Measurements from ENCODE around the gene CARD11.
"Not testable (repeated sequence)": the region's sequence is repeated elsewhere in the genome, so short reads cannot be mapped to it uniquely, and the experiment has no call there.

CARD11 gene

DNA sequence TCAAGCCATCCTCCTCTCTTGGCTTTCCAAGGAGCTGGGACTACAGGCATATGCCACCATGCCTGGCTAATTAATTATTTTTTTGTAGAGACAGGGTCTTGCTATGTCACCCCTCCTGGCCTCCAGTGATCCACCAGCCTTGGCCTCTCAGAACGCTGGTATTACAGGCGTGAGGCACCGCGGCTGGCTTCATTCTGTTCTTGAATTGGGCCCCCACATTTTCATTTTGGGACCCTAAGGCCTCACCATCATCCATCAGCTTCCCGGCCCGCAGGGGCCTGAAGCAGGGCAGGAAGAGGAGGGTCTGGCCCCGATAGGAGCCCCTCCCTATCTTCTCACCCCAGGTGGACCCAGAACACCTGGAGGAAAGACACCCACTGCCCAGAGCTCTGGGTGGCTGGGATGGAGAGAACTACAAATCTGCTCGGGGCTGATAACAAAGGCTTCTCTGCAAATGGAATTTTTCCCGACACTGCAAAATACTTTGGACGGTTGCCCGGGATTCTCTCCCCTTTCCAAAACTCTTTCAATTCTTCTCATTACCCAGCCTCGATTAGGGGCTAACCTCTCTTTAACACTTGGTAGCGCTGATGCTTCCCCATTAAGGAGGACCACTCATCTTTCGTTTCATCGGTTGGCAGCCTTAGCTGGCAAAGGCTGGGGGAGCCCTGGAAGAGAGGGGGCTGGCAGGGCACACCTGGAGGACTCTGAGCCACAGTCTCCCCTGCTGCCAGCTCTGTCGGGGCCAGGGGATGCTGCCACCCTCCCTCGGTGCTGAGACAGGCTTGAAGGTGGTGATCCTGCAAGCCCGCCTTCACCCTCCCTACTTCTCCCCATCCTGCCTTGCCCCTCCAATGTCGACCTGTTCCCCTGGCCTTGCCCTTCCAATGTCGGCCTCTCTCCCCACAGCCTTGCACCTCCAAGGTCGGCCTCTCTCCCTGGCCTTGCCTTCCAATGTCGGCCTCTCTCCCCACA lies 118.5 kb downstream of the CARD11 start:
- no peak for DNase-seq (ENCODE audit: low spot score)

DNA sequence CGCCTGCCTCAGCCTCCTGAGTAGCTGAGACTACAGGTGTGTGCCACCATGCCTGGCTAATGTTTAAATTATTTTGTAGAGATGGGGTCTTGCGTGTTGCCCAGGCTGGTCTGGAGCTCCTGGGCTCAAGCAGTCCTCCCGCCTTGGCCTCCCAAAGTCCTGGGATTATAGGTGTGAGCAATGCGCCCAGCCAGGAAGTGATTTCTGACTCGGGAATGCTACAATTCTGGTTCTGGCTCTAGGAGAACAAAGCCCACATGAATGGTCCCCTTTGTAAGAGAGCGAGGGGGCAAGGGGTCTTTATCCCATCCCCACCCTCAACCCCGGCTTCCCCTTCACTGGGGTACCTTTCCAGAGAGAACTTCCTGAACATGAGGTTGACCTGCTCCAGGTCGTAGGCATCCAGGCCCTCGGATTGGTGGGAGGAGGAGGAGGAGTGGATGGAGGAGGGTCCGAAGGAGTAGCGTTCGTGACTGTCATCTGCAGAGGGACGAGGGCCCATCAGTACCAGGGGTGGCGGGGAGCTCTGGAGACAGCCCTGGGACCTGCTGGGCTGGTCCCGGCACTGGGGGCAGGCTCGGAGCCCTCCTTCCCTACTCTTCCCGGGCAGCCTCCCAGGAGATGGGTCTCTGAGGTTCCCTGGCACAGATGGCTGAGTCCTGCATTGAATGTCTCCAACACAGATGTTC lies 119.6 kb downstream of the CARD11 start:
- no peak for DNase-seq (ENCODE audit: low spot score)

DNA sequence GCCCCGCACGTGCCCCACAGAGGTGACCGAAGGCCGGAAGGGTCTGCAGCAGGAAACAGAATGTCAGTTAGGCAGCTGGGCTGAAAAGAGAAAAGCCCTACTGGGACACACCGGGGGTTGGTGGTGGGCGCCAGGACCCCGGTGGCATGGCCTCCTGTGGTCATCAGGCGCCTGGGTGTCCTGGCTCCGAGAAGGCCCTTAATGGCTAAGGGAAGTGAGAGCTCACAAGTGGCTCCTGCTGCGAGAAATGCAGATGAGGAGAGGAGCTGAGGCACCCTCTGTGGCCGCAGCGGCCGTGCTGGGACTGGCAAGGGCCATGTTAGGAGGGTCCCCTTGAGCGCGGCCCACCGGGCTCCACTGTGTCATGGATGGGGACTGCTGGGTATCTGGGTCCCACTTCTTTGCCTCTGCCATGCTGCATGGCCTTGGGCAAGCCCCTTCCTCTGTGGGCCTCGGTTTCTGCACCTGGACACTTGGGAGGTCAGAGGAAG lies 120.3 kb downstream of the CARD11 start:
- no peak for DNase-seq (ENCODE audit: low spot score)

DNA sequence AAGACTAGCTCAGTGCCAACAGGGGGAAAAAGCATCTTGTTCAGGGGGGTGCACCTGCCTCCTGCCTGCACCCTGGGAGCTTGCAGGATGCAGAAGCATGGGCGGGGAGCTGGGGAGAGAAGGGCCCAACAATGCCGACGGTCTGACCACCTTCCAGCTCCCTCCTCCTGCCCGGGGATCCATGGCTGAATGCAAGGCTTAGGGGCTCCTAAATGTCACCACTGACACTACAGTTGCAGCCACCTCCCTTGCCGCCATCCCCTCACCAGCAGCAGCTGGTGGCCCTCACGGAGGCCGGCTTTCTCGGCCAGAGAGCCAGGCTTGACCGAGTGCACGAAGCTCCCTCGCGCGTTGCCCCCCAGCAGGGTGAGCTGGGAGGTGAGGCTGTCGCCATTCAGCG lies 120.8 kb downstream of the CARD11 start:
- no peak for DNase-seq (ENCODE audit: low spot score)

DNA sequence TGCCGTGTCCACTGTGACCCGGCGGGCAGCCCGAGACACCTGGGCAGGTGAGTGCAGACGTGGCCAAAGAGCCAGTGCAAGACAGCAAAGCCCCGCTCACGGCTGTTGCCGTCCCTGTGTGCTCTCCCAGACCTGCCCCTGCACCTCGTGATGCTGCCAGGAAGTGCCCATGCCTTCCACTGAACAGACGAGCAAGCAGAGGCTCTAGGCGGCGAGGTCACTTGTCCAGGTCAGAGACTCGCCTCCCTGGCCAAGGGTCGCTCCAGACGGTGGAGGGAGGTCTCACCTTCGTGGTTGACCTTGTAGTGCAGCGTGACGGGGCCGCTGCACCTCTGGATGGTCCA lies 121.3 kb downstream of the CARD11 start:
- no peak for DNase-seq (ENCODE audit: low spot score)

DNA sequence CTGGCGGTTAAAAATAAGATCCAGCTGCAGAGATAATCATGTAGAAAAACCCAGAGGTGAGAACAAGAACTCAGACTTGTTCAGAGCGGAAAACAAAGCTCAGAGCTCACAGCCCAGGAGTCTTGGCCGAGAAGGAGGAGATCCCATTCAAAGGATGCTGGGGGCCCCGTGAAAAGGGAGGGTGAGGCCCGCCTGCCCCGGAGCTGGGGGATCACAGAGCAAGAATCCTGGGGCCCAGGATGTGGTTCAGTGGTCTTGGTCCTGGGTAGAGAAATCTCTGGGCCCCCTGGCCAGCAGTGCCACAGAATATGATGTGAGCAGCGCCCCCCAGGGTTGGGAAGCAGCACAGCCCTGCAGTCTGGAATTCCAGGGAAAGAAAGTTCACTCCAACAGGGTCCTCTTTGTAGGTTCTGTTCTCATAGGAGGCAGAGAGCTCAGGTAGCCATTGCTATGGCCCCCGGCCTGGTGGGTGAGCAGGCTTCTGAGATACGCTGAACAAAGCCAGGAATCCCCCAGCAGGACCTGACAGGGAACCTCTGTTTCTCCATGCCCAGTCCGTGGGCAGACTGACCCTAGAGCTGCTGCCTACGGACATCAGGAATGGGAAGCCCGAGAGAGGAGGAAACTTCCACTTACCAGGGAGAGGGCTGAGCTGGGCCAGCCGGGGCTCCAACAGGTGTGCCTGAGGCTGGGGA lies 121.9 kb downstream of the CARD11 start:
- DNase-seq (ENCODE audit: low spot score): no peak

DNA sequence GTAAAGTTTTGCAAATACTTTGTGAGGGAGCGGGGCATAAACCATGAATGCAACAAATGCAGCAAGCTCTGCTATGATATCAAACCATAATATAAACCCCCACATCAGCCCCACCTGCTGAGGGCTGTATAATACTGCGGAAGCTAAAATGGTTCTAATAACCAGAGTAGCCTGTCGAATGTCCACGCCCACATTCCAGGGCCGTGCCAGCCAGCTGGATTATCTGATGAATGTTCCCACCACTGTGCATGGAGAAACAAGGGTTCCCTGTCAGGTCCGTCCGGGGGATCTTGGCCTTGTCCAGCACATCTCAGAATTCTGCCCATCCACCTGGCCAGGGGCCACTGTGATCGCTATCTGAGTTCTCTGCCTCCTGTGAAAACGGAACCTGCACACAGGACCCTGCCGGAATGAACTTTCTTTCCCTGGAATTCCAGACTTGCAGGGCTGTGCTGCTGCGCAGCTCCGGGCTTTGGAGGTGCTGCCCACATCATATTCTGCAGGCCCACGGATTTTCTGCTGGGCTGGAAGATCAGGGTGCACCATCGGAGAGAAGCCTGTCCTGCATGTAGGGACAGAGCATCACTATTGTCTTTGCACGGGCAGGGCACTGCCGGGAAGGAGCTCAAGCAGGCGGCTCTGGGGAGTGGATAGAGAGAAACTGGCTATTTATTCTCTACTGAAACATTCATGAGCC lies 122.6 kb downstream of the CARD11 start:
- no peak for DNase-seq (ENCODE audit: low spot score)

DNA sequence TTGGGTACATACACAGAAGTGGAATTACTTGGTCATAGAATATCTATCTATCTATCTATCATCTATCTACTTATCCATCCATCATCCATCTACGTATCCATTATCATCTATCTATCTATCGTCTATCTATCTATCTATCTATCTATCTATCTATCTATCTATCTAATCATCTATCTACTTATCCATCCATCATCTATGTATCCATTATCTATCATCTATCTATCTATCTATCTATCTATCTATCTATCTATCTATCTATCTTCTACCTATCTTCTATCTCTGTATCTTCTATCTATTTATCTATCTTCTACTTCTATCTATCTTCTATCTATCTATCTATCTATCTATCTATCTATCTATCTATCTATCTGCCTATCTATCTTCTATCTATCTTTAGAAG lies 123.2 kb downstream of the CARD11 start:
- not testable (repeated sequence) for DNase-seq (ENCODE audit: low spot score)

DNA sequence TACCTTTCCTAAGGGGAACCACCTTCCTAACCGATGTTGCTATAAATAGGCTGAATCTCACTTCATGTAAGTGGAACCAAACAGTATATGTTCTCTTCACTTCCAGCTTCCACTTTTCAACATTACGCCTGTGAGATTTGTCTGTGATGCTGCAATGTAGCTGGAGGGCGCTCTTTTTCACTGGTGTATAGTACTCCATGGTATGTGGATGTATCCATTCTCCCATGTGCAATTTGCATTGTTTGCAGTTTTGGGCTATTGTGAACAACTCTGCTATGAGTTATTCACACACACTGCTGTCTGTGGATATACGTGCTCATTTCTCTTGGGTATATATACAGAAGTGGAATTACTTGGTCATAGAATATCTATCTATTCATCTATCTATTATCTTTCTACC lies 123.6 kb downstream of the CARD11 start:
- DNase-seq (ENCODE audit: low spot score): no peak

DNA sequence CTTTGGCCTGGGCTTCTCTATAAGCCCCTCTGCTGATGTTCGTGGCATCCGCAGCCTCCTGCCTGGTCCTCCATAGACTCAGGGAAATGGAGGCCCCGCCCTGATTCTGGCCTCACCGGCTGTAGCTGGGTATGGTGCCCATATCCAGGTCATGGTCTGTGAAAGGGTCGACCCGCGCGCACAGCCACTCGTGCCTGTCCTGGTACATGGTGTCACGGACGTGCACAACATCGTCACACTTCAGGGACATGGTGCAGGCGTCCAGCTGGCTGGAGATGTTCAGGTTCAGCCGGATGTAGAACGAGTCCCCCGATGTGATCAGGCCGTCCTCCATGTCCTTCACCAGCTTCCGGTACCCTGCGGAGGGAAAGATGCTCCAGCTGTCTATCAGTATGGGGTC lies 124.4 kb downstream of the CARD11 start:
- DNase-seq (ENCODE audit: low spot score): no peak

DNA sequence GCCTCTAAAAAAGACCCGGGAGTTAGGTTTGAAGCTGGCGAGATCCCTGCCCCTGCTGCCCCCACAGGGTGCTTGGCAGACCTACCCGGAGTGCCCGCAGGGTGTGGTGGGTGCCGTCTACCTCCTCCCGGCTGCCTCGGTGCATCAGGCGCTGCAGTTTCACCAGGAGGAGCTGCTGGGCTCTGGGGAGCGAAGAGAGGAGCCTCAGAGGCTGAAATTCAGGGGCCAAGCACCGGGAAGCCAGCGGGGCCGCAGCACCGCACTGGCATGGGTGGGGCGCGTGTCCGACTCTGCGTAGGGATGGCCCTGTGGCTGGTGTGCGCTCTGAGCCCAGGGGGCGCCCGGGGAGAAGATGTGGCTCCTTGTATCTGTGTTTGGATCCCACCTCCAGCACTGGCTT lies 125.3 kb downstream of the CARD11 start:
- no peak for DNase-seq (ENCODE audit: low spot score)

DNA sequence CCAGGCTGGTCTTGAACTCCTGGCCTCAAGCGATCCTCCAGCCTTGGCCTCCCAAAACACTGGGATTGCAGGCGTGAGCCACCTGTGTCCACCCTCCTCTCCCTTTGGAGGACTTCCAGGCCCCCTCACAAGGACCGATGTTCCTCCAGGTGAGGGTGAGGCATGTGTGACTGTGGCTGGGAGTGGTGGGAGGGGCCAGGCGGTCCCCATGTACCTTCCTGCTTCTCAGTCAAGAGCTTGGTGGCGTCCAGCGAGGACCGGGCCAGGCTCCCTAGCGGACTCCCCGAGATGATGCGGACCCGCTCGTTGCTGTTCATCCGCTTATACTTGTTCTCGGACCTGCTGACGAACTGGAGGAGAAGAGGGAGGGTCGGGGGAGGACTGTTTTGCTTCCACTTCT lies 128.6 kb downstream of the CARD11 start:
- DNase-seq (ENCODE audit: low spot score): no peak

DNA sequence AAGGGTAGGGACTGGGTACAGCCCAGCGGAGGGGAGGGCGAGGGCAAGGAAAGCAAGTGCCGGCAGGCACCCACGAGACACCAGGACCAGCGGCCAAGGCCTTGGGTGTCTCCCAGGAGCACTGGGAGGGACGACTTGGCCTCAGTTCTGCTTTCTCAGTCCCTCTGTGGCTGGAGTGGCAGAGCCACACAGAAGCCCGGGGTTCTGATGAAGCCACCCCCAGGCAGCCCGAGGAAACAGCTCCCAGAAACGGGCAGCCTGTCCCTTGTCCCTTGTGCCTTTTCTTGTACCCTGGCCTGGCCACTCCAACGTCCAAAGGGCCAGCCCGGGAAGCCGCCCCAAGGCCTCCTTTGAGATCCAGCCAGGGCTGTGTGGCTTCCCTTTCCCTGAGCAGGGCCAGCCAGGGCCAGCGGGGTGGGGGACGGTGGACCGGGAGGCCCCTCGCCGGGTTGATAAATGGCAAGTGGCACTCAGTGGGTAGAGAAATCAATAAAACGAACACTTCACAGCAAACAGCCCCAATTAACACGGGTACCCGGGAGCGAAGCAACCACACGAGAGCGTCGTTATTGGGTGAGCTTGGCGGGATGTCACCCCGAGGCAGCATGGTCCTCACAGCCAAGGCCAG lies 129.8 kb downstream of the CARD11 start:
- DNase-seq (ENCODE audit: low spot score): no peak

DNA sequence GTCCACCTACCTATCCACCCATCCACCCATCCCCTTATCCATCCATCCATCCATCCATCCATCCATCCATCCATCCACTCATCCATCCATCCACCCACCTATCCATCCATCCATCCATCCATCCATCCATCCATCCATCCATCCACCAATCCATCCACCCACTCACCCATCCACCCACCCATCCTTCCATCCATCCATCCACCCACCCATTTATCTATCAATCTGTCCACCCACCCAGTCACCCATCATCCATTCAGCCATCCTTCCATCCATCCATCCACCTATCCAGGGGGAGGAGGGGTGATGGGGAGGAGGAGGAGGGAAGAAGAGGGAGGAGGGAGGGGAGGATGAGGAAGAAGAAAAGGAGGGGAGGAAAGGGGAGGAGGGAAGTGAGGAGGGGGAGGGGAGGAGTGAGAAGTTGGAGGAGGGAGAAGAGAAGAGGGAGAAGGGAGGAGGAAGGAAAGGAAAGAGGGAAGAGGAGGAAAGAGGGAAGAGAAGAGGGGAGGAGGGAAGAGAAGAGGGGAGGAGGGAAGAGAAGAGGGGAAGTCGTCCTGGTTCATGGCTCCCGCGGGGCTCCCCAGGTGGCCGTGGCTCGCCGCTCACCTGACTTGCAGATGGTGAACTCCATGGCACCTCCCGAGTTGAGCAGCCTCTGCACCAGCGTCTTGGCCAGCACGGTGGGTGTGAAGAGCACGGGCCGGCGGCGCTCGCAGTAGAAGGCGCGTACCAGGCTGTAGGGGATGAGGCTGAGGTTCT lies 130.8 kb downstream of the CARD11 start:
- no peak for DNase-seq (ENCODE audit: low spot score)

DNA sequence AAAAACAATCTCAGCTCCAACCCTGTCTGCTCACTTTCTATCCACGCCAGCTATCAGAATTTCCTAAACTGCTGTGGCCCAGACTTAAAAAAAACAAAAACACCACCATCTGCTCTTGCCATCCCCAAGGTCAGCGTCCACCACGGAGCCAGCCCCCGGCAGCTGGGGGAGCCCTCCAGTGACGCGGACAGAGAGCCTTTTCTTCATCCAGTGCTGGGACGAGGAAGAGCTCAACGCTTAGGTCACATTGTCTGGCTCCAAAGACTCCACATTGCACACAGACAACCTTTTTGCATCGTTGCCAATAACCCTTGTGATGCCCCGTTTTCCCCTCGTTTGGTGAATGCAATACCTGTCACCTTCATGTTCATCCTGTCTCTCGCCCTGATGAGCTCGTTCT lies 132.2 kb downstream of the CARD11 start:
- DNase-seq (ENCODE audit: low spot score): no peak

DNA sequence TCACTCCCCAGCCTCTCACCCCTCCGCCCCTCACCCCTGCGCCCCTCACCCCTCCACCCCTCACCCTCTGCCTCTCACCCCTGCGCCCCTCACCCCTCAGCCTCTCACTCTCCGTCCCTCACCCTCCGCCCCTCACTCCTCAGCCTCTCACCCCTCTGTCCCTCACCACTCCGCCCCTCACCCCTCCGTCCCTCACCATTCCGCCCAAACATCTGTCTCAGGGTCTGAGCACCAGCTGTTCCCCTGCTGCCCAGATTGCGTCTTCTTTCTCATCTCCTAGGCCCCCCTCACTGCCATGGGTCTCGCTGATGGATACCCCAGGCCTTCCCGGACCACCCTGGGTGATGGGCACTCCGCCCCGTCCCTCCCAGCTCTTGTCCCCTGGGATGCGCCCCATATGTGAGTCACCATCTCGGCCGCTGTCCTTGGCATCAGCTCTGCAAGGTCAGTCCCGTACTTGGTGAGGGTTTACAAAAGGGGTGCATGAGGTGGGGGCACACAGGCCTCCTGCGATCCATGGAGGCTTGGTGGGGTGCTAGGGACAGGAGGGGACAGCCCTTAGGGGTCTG lies 134.1 kb downstream of the CARD11 start:
- no peak for DNase-seq (ENCODE audit: low spot score)

DNA sequence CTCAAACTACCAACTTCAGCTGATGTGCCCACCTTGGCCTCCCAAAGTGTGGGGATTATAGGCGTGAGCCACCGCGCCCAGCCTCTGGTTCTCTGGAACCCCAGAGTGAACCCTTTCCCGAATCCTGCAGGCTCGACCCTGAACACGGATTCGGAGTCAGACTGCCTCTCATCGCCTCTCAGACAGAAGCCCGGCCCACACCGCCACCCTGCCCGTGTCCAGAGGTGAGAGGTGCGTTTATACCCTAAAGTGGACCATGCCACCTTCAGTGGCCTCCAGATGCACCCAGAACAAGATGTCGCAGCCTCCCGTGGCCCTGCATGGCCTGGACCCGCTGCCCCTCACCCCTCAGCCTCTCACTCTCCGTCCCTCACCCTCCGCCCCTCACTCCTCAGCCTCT lies 134.6 kb downstream of the CARD11 start:
- DNase-seq (ENCODE audit: low spot score): no peak

DNA sequence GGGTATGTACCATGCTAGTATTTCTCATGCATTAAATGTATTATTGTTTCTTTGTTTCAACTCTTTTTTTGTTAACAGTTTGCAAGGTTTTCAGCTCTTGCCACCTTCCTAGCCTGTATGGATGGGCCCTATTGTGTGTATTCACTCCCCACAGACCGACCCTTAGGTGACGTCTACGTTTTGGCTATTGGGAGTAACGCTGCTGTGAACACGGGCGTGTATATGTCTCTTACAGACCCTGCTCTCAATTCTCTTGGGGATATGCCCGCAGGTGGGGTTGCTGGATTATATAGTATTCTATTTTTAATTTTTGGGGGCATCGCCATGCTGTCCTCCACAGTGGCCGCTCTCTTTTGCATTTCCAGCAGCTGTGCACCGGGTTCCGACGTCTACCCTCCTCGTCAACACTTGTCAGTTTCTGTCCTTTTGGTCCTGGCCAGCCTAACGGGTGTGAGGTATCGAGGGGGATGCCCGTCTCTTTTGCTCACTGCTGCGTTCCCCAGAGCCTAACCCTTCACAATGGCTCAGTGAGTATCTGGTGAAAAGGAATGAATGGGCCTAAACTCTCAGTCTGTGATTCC lies 135.5 kb downstream of the CARD11 start:
- no peak for DNase-seq (ENCODE audit: low spot score)

DNA sequence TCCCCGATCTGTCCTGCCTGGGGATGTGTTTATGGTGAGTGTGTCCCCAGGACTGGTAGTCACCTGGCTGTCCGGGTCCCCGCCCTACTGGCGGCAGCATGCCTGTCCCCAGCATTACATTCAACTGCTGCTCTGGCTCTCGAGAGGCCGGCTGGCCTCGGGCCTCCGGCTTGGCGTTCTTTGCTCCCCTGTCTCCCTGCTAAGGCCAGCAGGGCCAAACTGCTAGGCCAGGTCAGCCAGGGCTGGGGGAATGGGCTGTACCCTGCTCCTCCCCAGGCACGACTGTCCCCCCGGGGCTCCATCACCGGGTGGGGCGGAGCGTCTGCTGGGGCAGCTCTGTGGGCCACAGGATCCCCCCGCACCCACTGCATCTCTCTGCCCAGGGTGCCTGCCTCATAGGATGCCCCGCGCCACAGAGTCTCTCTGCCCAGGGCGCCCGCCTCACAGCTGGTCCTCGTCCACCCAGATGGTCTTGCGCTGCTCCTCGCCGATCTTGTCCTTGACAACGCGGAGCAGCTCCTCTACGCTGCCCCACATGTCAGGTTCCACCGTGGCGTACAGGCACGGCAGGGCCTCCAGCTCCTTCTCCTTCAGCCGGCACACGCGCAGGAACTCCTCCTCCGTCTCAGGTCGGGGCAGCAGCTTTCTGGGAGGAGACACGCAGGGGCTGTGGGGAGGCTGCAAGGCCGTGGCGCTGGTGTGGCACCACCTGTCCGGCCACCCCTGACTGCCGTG lies 137.3 kb downstream of the CARD11 start:
- no peak for DNase-seq (ENCODE audit: low spot score)
